Spleen (tissue), 7 donors: Measurements from ENCODE around the gene RNF166.

Experiments
- CTCF ChIP-seq, 11 experiments: fragments of 200-600 bp in 7 of 11; fragments of 450-650 bp in 4 of 11; sonication (generic) in 4 of 11; IDR thresholded peaks in 8 of 11; conservative IDR thresholded peaks in 3 of 11; 1 replicate in 7 of 11; 2 replicates in 4 of 11; pipeline versions ENCODE4 v1.4.0 to v1.8.0; 2016 to 2021; ENCODE audit warnings: antibody characterized with exemption in 11 of 11, inconsistent platforms in 4 of 11, mild to moderate bottlenecking in 1 of 11
- POLR2A ChIP-seq, 3 donors: fragments of 450-650 bp; IDR thresholded peaks; one replicate each; pipeline ENCODE4 v1.5.1; 2017; ENCODE audit warnings: antibody characterized with exemption in 3 of 3, mild to moderate bottlenecking in 1 of 3
- POLR2AphosphoS5 ChIP-seq, 3 donors: sonication (generic); formaldehyde crosslinking; IDR thresholded peaks; one replicate each; pipeline ENCODE4 v1.5.1; 2017; ENCODE audit warnings: antibody characterized with exemption in 3 of 3
- donor health status: DM: no; HTN: no; CAD: no; lungs with moderate emphysema.
- donor health status: DM: no; HTN: no; CAD: no.
- donor health status: DM: no; HTN: no; CAD: no.

GRCh38 chr16:88655733-88656281 lies 50.4 kb downstream of the RNF166 start:
- TF ChIP-seq CTCF (IDR thresholded peaks at IDR 0.05 in 8 of 11, conservative IDR thresholded peaks at IDR 0.05 in 3 of 11) (no peak), POLR2AphosphoS5 (IDR thresholded peaks at IDR 0.05) (no peak), POLR2A (IDR thresholded peaks at IDR 0.05) (no peak)
